Measurements from ENCODE around the gene ISOC2. TPM values are rescaled to one million over a fixed set of nuclear protein-coding genes. Genes with fewer than 3 reads are reported as not detected.
"Not testable (repeated sequence)": the region's sequence is repeated elsewhere in the genome, so short reads cannot be mapped to it uniquely, and the experiment has no call there.

ISOC2 gene
- polyA plus RNA-seq, 5 donors, result 21.5 to 53.9 (median 25.7) TPM

- peak in 1 of 2 donors; percentile 31 for DNase-seq
Measured at GRCh38 chr19:55461974-55462626, 658 bp upstream of the ISOC2 start.

- DNase-seq, result peak; percentile 83 to 84
Measured at GRCh38 chr19:55460670-55461258, 678 bp downstream of the ISOC2 start.

- peak; percentile 43 to 60 for DNase-seq
Measured at GRCh38 chr19:55459950-55460657, 1.3 kb downstream of the ISOC2 start.

GRCh38 chr19:55459551-55459949, 1.9 kb downstream of the ISOC2 start:
- DNase-seq, result no peak

- no peak for DNase-seq
Measured at GRCh38 chr19:55457683-55458457, 3.6 kb downstream of the ISOC2 start.

- no peak for DNase-seq
Measured at GRCh38 chr19:55456347-55456746, 5.1 kb downstream of the ISOC2 start.

GRCh38 chr19:55455576-55456235, 5.7 kb downstream of the ISOC2 start:
- DNase-seq, result no peak

GRCh38 chr19:55454787-55455243, 6.6 kb downstream of the ISOC2 start:
- DNase-seq, result no peak

- DNase-seq, result no peak
Measured at GRCh38 chr19:55453511-55454260, 7.8 kb downstream of the ISOC2 start.

GRCh38 chr19:55452749-55453346, 8.6 kb downstream of the ISOC2 start:
- peak; percentile 80 for DNase-seq

- DNase-seq, result no peak
Measured at GRCh38 chr19:55451965-55452748, 9.3 kb downstream of the ISOC2 start.

- no peak for DNase-seq
Measured at GRCh38 chr19:55451163-55451964, 10.1 kb downstream of the ISOC2 start.

- DNase-seq, result no peak
Measured at GRCh38 chr19:55449469-55449868, 12.0 kb downstream of the ISOC2 start.

GRCh38 chr19:55448175-55448490, 13.3 kb downstream of the ISOC2 start:
- DNase-seq, result not testable (repeated sequence)

GRCh38 chr19:55447421-55448174, 13.8 kb downstream of the ISOC2 start:
- DNase-seq, result no peak

GRCh38 chr19:55446060-55446459, 15.4 kb downstream of the ISOC2 start:
- DNase-seq, result no peak

GRCh38 chr19:55444646-55445045, 16.8 kb downstream of the ISOC2 start:
- DNase-seq, result no peak

- DNase-seq, result no peak
Measured at GRCh38 chr19:55443824-55444480, 17.5 kb downstream of the ISOC2 start.

Measured in right lung (tissue), 5 donors.